T-cell (primary cell): ENCODE data around the gene ARHGAP24. TPM values are rescaled to one million over a fixed set of nuclear protein-coding genes. Genes with fewer than 3 reads are reported as not detected.

Experiments used
- ATAC-seq, 4 experiments: fragments of 200-7000 bp in 3 of 4; fragments of 150-1000 bp in 1 of 4; cut with Tn5 transposase; replicated peaks in 1 of 4; 1 replicate in 3 of 4; 2 replicates in 1 of 4; pipeline ENCODE4 v1.10.0; 2021; ENCODE audit warnings: moderate library complexity in 3 of 4, mild to moderate bottlenecking in 2 of 4, moderate number of reproducible peaks in 1 of 4
- CTCF ChIA-PET, 2 donors: fragments of 300-600 bp; sonication (Branson Sonifier 250); formaldehyde crosslinking; loops; one replicate each; lab custom pipeline; 2022; ENCODE audit warnings: antibody characterized with exemption in 2 of 2; lab: Charles Lee
- POLR2A ChIA-PET, 2 donors: fragments of 300-600 bp; sonication (Branson Sonifier 250); formaldehyde crosslinking; loops; one replicate each; lab custom pipeline; 2022; ENCODE audit warnings: antibody characterized with exemption in 2 of 2; lab: Charles Lee
- DNase-seq, 35 experiments: peaks; one replicate each; pipeline versions ENCODE4 v3.0.0 to v3.0.0-alpha.2; 2013 to 2023
- H3K27ac ChIP-seq: one replicate; pipeline ENCODE4 v1.5.1; 2013; ENCODE audit warnings: low read length
- H3K27me3 ChIP-seq, 2 experiments: replicated peaks in 1 of 2; 1 replicate in 1 of 2; 2 replicates in 1 of 2; pipeline versions ENCODE4 v1.6.1 to v1.7.0; 2013; ENCODE audit warnings: low read length in 1 of 2, mixed read lengths in 1 of 2; ENCODE audit not compliant: control insufficient read depth in 2 of 2, insufficient read depth in 2 of 2; ENCODE audit errors: extremely low read depth in 1 of 2
- H3K36me3 ChIP-seq, 2 donors: 1 replicate in 1 of 2; 2 replicates in 1 of 2; pipeline versions ENCODE4 v1.6.1 to v1.7.0; 2013; ENCODE audit warnings: low read length in 1 of 2; ENCODE audit not compliant: control insufficient read depth in 2 of 2, insufficient read depth in 1 of 2; ENCODE audit errors: extremely low read depth in 1 of 2
- H3K4me1 ChIP-seq, 2 experiments: 1 replicate in 1 of 2; 2 replicates in 1 of 2; pipeline versions ENCODE4 v1.6.1 to v1.7.0; 2013; ENCODE audit warnings: low read length in 2 of 2, mixed read lengths in 1 of 2; ENCODE audit not compliant: insufficient read depth in 2 of 2, control insufficient read depth in 1 of 2; ENCODE audit errors: extremely low read depth in 1 of 2
- H3K4me3 ChIP-seq, 2 donors: 1 replicate in 1 of 2; 2 replicates in 1 of 2; pipeline versions ENCODE4 v1.5.1 to v1.7.0; 2013; ENCODE audit warnings: mild to moderate bottlenecking in 2 of 2, low read length in 1 of 2, moderate library complexity in 1 of 2; ENCODE audit not compliant: control insufficient read depth in 1 of 2; ENCODE audit errors: extremely low read depth in 1 of 2
- H3K9me3 ChIP-seq: 2 replicates; pipeline ENCODE4 v1.7.0; 2013
- H3K27ac Mint-ChIP-seq, 2 donors: one replicate each; pipeline ENCODE4 v1.8.0; 2020 to 2021; ENCODE audit warnings: mild to moderate bottlenecking in 2 of 2, mixed read lengths in 2 of 2
- H3K27me3 Mint-ChIP-seq, 2 donors: one replicate each; pipeline ENCODE4 v1.8.0; 2021 to 2022; ENCODE audit warnings: mixed read lengths in 2 of 2
- H3K36me3 Mint-ChIP-seq: one replicate; pipeline ENCODE4 v1.8.0; 2021; ENCODE audit warnings: mixed read lengths
- H3K4me1 Mint-ChIP-seq, 3 donors: one replicate each; pipeline ENCODE4 v1.8.0; 2020 to 2022; ENCODE audit warnings: mixed read lengths in 3 of 3, mild to moderate bottlenecking in 1 of 3
- H3K4me3 Mint-ChIP-seq, 3 donors: one replicate each; pipeline ENCODE4 v1.8.0; 2020 to 2022; ENCODE audit warnings: mild to moderate bottlenecking in 3 of 3, mixed read lengths in 3 of 3, moderate library complexity in 3 of 3
- H3K9me3 Mint-ChIP-seq, 3 donors: one replicate each; pipeline ENCODE4 v1.8.0; 2020 to 2022; ENCODE audit warnings: mixed read lengths in 3 of 3
- WGBS: methylation state at CpG from one replicate; pipeline ENCODE4 v1.1.5; 2013; ENCODE audit warnings: missing lambda C conversion rate; ENCODE audit not compliant: insufficient coverage; 5-methylcytosine and 5-hydroxymethylcytosine counted together
- total RNA-seq, 35 experiments: library from RNA in 6 of 35; stranded (reverse) in 6 of 35; fragments of 120-200 nt in 1 of 35; gene quantifications; one replicate each; pipeline versions ENCODE4 v1.2.1 to v1.2.4 and lab custom pipeline; 2013 to 2026

ARHGAP24 gene
- total RNA-seq, 5 donors from 2014 or later (not counting 1 experiment from before 2014, with no cell fraction given), result 0.45 to 2.7 (median 1.8) TPM

DNA sequence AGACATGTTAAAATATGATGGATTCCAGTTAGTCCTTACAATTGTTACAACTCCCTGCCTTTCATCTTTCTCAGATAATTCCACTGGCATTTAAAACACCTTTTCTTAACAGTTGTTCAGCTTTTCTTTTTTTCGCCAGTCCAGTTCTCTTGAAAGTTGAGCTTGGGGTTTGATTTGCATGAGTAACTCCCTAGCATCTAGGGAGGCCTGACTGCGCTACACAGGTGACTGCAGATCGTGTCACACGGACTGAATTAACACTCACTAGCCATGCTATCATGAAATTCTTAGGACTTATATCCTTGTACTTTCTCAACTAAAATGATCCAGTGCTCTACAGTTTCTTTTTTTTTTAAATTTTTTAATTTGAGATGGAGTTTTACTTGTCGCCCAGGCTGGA lies 69.8 kb downstream of the ARHGAP24 start:
- Mint-ChIP-seq H3K9me3 (peaks cover 0 to 2% (median 0%) of the 10 kb centered on the region in 3 donors), H3K4me1 (no peaks in the 10 kb centered on the region), H3K27me3 (no peaks in the 10 kb centered on the region), H3K36me3 (no peaks in the 10 kb centered on the region), H3K27ac (no peak overlapping the region), H3K4me3 (no peak overlapping the region)
- no peak for DNase-seq
- WGBS, result 100% methylated on average over 1 of the region's 5 CpGs
- ChIA-PET POLR2A (interaction anchor here in 1 of 2 donors (0.6 kb wide), 1 partner anchor 28 kb away, joined by 3 read pairs; no protein-coding TSS in a partner anchor), CTCF (no interaction called here)
- Histone ChIP-seq H3K4me3 (no peak overlapping the region), H3K27ac (no peak overlapping the region), H3K27me3 (no peaks in the 10 kb centered on the region), H3K4me1 (no peaks in the 10 kb centered on the region), H3K36me3 (no peaks in the 10 kb centered on the region), H3K9me3 (no peaks in the 10 kb centered on the region)
- ATAC-seq, result no peak

- WGBS, result no CpG with 5 or more reads among the region's 2 CpGs
- H3K36me3 Mint-ChIP-seq, result no peaks in the 10 kb centered on the region
- Histone ChIP-seq H3K27ac (no peak overlapping the region), H3K4me3 (no peak overlapping the region), H3K4me1 (no peaks in the 10 kb centered on the region), H3K36me3 (no peaks in the 10 kb centered on the region), H3K9me3 (no peaks in the 10 kb centered on the region), H3K27me3 (no peaks in the 10 kb centered on the region)
- ATAC-seq (no peak), DNase-seq (no peak)
- ChIA-PET CTCF (no interaction called here), POLR2A (no interaction called here)
- no peaks in the 10 kb centered on the region for H3K4me1 Mint-ChIP-seq
- no peak overlapping the region for H3K4me3 Mint-ChIP-seq
- H3K27me3 Mint-ChIP-seq, result no peaks in the 10 kb centered on the region
- peaks cover 4 to 11% (median 11%) of the 10 kb centered on the region in 3 donors for H3K9me3 Mint-ChIP-seq
- H3K27ac Mint-ChIP-seq, result no peak overlapping the region
Measured at GRCh38 chr4:85548116-85548515, 73.2 kb downstream of the ARHGAP24 start.

GRCh38 chr4:85548841-85549240 lies 73.9 kb downstream of the ARHGAP24 start:
- Mint-ChIP-seq H3K27ac (no peak overlapping the region), H3K4me3 (no peak overlapping the region), H3K9me3 (peaks cover 4 to 13% (median 11%) of the 10 kb centered on the region in 3 donors), H3K36me3 (no peaks in the 10 kb centered on the region), H3K27me3 (no peaks in the 10 kb centered on the region), H3K4me1 (no peaks in the 10 kb centered on the region)
- no CpG with 5 or more reads among the region's 2 CpGs for WGBS
- ATAC-seq (no peak), DNase-seq (no peak)
- Histone ChIP-seq H3K4me1 (no peaks in the 10 kb centered on the region), H3K9me3 (no peaks in the 10 kb centered on the region), H3K36me3 (no peaks in the 10 kb centered on the region), H3K4me3 (no peak overlapping the region), H3K27ac (no peak overlapping the region), H3K27me3 (no peaks in the 10 kb centered on the region)
- ChIA-PET POLR2A (no interaction called here), CTCF (no interaction called here)

- Histone ChIP-seq H3K4me3 (no peak overlapping the region), H3K27me3 (peaks cover 0 to 6% of the 10 kb centered on the region in 2 experiments), H3K36me3 (no peaks in the 10 kb centered on the region), H3K27ac (no peak overlapping the region), H3K4me1 (no peaks in the 10 kb centered on the region), H3K9me3 (no peaks in the 10 kb centered on the region)
- WGBS, result 83% methylated on average over 1 of the region's 1 CpG
- Mint-ChIP-seq H3K4me1 (peaks cover 0 to 2% (median 0%) of the 10 kb centered on the region in 3 donors), H3K27ac (no peak overlapping the region), H3K36me3 (no peaks in the 10 kb centered on the region), H3K4me3 (no peak overlapping the region), H3K27me3 (no peaks in the 10 kb centered on the region), H3K9me3 (peaks cover 11 to 21% (median 18%) of the 10 kb centered on the region in 3 donors)
- no peak for ATAC-seq
- POLR2A ChIA-PET, result no interaction called here
- CTCF ChIA-PET, result no interaction called here
- no peak for DNase-seq
Measured at GRCh38 chr4:85555206-85555605, 80.3 kb downstream of the ARHGAP24 start.

- CTCF ChIA-PET, result no interaction called here
- H3K27me3 Mint-ChIP-seq, result no peaks in the 10 kb centered on the region
- no peak overlapping the region for H3K27ac ChIP-seq
- peaks cover 0 to 6% of the 10 kb centered on the region in 2 experiments for H3K27me3 ChIP-seq
- WGBS, result 27% methylated on average over 2 of the region's 4 CpGs
- H3K9me3 Mint-ChIP-seq, result peaks cover 11 to 21% (median 20%) of the 10 kb centered on the region in 3 donors
- H3K36me3 Mint-ChIP-seq, result no peaks in the 10 kb centered on the region
- no peak overlapping the region for H3K4me3 Mint-ChIP-seq
- ATAC-seq (no peak), DNase-seq (no peak)
- no peaks in the 10 kb centered on the region for H3K4me1 ChIP-seq
- no peaks in the 10 kb centered on the region for H3K9me3 ChIP-seq
- H3K36me3 ChIP-seq, result no peaks in the 10 kb centered on the region
- POLR2A ChIA-PET, result no interaction called here
- peaks cover 0 to 2% (median 0%) of the 10 kb centered on the region in 3 donors for H3K4me1 Mint-ChIP-seq
- H3K4me3 ChIP-seq, result no peak overlapping the region
- H3K27ac Mint-ChIP-seq, result no peak overlapping the region
Measured at GRCh38 chr4:85556283-85556682, 81.3 kb downstream of the ARHGAP24 start.

DNA sequence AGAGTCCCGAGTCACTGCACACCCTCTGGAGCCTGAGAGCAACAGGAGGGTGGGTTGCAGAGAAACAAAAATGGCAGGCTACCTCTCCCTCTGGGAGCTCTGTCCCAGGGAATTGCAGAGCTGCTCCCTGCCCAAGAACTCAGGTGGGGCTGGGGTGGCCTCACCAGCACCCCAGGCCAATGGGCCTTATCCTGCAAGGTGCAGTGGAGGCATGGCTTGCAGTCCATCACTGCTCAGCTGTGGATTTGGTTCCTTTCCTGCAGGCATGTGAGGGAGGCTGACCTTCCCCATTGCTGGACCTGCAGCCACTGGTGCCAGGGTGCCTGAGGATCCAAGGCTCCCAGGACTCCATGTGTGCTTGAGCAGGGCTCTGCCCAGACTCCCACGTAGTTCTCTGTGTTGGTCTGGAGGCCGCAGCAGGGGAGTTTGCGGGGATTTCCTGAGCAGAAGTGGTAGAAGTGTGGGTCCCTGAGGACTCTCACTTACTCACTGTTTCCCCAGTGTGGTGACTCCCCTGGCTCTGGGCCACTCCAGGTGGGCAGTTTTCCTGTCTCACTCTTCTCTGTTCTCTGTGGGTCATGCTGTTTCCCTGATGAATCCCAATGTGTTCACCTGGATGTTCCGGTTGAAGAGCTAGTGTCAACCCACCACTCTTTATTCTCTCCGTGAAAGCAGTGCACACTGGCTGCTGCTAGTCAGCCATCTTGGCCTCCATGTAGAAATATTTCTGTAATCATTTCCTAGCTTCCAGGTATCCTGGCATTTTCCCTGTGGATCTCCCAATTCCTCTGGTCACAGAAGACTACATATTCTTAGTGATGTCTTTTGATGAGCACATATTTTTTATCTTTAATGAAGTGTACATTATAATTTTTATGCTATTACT lies 82.3 kb downstream of the ARHGAP24 start:
- CTCF ChIA-PET, result no interaction called here
- Histone ChIP-seq H3K27ac (peak overlapping the region; percentile 18), H3K36me3 (no peaks in the 10 kb centered on the region), H3K9me3 (no peaks in the 10 kb centered on the region), H3K4me1 (no peaks in the 10 kb centered on the region), H3K27me3 (peaks cover 0 to 6% of the 10 kb centered on the region in 2 experiments), H3K4me3 (no peak overlapping the region)
- Mint-ChIP-seq H3K27ac (no peak overlapping the region), H3K27me3 (no peaks in the 10 kb centered on the region), H3K9me3 (peaks cover 7 to 21% (median 14%) of the 10 kb centered on the region in 3 donors), H3K36me3 (no peaks in the 10 kb centered on the region), H3K4me3 (no peak overlapping the region), H3K4me1 (peaks cover 0 to 2% (median 0%) of the 10 kb centered on the region in 3 donors)
- DNase-seq, result peak in 1 of 35 experiments; percentile 17
- POLR2A ChIA-PET, result no interaction called here
- ATAC-seq, result peak in 1 of 4 experiments; percentile 23
- 0% methylated on average over 1 of the region's 6 CpGs for WGBS
